ENCODE measurements around the gene OVCA2.

Gene OVCA2

GRCh38 chr17:2034806-2035540, 6.8 kb upstream of the OVCA2 start:
- DNase-seq: no peak

- no peak for DNase-seq
These were observed 6.0 kb upstream of the OVCA2 start for GRCh38 chr17:2035541-2036488.

GRCh38 chr17:2037155-2037554, 4.7 kb upstream of the OVCA2 start:
- DNase-seq: no peak

GRCh38 chr17:2040219-2040827, 1.5 kb upstream of the OVCA2 start:
- no peak for DNase-seq

- no peak for DNase-seq
These were observed 771 bp upstream of the OVCA2 start for GRCh38 chr17:2040942-2041560.

- peak; percentile 70 for DNase-seq
These were observed 597 bp downstream of the OVCA2 start for GRCh38 chr17:2042390-2042847.

- DNase-seq: no peak
These were observed 1.1 kb downstream of the OVCA2 start for GRCh38 chr17:2042933-2043332.

- no peak for DNase-seq
These were observed 2.0 kb downstream of the OVCA2 start for GRCh38 chr17:2043785-2044184.

- no peak for DNase-seq
These were observed 2.6 kb downstream of the OVCA2 start for GRCh38 chr17:2044263-2044894.

GRCh38 chr17:2047590-2047989, 5.8 kb downstream of the OVCA2 start:
- no peak for DNase-seq

- no peak for DNase-seq
These were observed 7.0 kb downstream of the OVCA2 start for GRCh38 chr17:2048805-2049204.

- peak; percentile 87 for DNase-seq
These were observed 7.8 kb downstream of the OVCA2 start for GRCh38 chr17:2049333-2050299.

GRCh38 chr17:2050300-2051060, 8.7 kb downstream of the OVCA2 start:
- DNase-seq: peak; percentile 75

GRCh38 chr17:2051061-2051932, 9.5 kb downstream of the OVCA2 start:
- peak; percentile 40 for DNase-seq

- DNase-seq: no peak
These were observed 10.2 kb downstream of the OVCA2 start for GRCh38 chr17:2051933-2052559.

GRCh38 chr17:2053380-2054261, 11.8 kb downstream of the OVCA2 start:
- DNase-seq: peak; percentile 83

GRCh38 chr17:2054262-2054511, 12.4 kb downstream of the OVCA2 start:
- DNase-seq: no peak
